ENCODE data around the gene ACAN.
"Not testable (repeated sequence)": the region's sequence is repeated elsewhere in the genome, so short reads cannot be mapped to it uniquely, and the experiment has no call there.

The ACAN gene

GRCh38 chr15:88918738-88919137 lies 115.5 kb downstream of the ACAN start:
- peaks cover 4% of the 10 kb centered on the region for H3K27me3 Mint-ChIP-seq
- no peaks in the 10 kb centered on the region for H3K9me3 Mint-ChIP-seq (ENCODE audit: low read depth)
- H3K4me3 Mint-ChIP-seq = no peak overlapping the region
- H3K36me3 Mint-ChIP-seq = no peaks in the 10 kb centered on the region
- peak overlapping the region; percentile 68 for H3K27ac Mint-ChIP-seq
- H3K4me1 Mint-ChIP-seq (ENCODE audit: low read depth) = peaks cover 5% of the 10 kb centered on the region

GRCh38 chr15:88920186-88920891 lies 117.1 kb downstream of the ACAN start:
- peaks cover 4% of the 10 kb centered on the region for H3K27me3 Mint-ChIP-seq
- no peaks in the 10 kb centered on the region for H3K9me3 Mint-ChIP-seq (ENCODE audit: low read depth)
- peaks cover 5% of the 10 kb centered on the region for H3K4me1 Mint-ChIP-seq (ENCODE audit: low read depth)
- no peak overlapping the region for H3K27ac Mint-ChIP-seq
- no peaks in the 10 kb centered on the region for H3K36me3 Mint-ChIP-seq
- H3K4me3 Mint-ChIP-seq = no peak overlapping the region

- not testable (repeated sequence) for H3K27ac Mint-ChIP-seq
Observed at GRCh38 chr15:88920892-88921435, 117.7 kb downstream of the ACAN start.

More at GRCh38 chr15:88920892-88921435, 117.7 kb downstream of the ACAN start:
- not testable (repeated sequence) for H3K4me3 Mint-ChIP-seq; H3K27me3 Mint-ChIP-seq; H3K4me1 Mint-ChIP-seq (ENCODE audit: low read depth); H3K36me3 Mint-ChIP-seq; H3K9me3 Mint-ChIP-seq (ENCODE audit: low read depth)

All from activated naive CD8-positive, alpha-beta T cell (primary cell).